ENCODE measurements around the gene NDUFB10.
"Not testable (repeated sequence)": the region's sequence is repeated elsewhere in the genome, so short reads cannot be mapped to it uniquely, and the experiment has no call there.

NDUFB10 gene

DNA sequence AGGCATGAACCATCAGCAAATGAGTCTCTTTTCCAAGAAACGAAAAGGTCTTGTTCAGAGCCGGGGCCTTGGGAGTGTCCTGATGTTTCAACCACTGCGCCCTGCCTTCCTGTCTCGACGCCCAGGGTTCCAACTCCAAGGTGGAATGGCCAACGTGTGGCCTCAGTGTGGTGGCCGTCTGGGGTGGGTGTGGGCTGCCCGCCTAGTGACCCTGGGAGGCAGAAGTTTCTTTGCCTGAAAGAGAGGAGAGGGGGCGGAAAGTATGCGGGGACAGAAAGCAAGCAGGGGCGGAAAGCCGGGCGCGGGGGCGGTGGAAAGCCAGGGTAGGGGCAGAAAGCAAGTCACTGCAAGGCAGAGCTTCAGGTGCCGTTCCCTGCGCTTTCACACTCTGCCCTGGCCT lies 20.4 kb upstream of the NDUFB10 start:
- H3K9ac ChIP-seq, result no peak overlapping the region
- no peak overlapping the region for H2AFZ ChIP-seq
- no peaks in the 10 kb centered on the region for H3K36me3 ChIP-seq (ENCODE audit: control insufficient read depth, insufficient read depth, low read length)
- H3K9me3 ChIP-seq (ENCODE audit: control insufficient read depth, low read length), result no peaks in the 10 kb centered on the region
- no peak overlapping the region for H3K4me3 ChIP-seq (ENCODE audit: low read depth, low read length)
- no peaks in the 10 kb centered on the region for H3K79me2 ChIP-seq
- H3K4me1 ChIP-seq, result peaks cover 8% of the 10 kb centered on the region
- H3K27ac ChIP-seq, result no peak overlapping the region
- H3K27me3 ChIP-seq (ENCODE audit: control insufficient read depth, insufficient read depth, low read length), result no peaks in the 10 kb centered on the region
- H3K4me2 ChIP-seq (ENCODE audit: low read length), result no peak overlapping the region
- TF ChIP-seq, protein P1, sequence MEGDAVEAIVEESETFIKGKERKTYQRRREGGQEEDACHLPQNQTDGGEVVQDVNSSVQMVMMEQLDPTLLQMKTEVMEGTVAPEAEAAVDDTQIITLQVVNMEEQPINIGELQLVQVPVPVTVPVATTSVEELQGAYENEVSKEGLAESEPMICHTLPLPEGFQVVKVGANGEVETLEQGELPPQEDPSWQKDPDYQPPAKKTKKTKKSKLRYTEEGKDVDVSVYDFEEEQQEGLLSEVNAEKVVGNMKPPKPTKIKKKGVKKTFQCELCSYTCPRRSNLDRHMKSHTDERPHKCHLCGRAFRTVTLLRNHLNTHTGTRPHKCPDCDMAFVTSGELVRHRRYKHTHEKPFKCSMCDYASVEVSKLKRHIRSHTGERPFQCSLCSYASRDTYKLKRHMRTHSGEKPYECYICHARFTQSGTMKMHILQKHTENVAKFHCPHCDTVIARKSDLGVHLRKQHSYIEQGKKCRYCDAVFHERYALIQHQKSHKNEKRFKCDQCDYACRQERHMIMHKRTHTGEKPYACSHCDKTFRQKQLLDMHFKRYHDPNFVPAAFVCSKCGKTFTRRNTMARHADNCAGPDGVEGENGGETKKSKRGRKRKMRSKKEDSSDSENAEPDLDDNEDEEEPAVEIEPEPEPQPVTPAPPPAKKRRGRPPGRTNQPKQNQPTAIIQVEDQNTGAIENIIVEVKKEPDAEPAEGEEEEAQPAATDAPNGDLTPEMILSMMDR (IDR thresholded peaks at IDR 0.05), result no peak

DNA sequence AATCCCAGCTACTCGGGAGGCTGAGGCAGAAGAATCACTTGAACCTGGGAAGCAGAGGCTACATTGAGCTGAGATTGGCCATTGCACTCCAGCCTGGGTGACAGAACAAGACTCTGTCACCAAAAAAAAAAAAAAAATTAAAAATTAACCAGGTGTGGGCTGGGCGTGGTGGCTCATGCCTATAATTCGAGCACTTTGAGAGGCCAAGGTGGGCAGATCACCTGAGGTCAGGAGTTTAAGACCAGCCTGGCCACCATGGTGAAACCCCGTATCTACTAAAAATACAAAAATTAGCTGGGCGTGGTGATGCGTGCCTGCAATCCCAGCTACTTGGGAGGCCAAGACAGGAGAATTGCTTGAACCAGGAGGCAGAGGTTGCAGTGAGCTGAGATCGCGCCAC lies 19.5 kb upstream of the NDUFB10 start:
- not testable (repeated sequence) for H3K36me3 ChIP-seq (ENCODE audit: control insufficient read depth, insufficient read depth, low read length); H3K27ac ChIP-seq; H3K4me2 ChIP-seq (ENCODE audit: low read length); H3K79me2 ChIP-seq; H2AFZ ChIP-seq; H3K27me3 ChIP-seq (ENCODE audit: control insufficient read depth, insufficient read depth, low read length); H3K4me1 ChIP-seq; H3K9ac ChIP-seq; H3K9me3 ChIP-seq (ENCODE audit: control insufficient read depth, low read length); H3K4me3 ChIP-seq (ENCODE audit: low read depth, low read length)

DNA sequence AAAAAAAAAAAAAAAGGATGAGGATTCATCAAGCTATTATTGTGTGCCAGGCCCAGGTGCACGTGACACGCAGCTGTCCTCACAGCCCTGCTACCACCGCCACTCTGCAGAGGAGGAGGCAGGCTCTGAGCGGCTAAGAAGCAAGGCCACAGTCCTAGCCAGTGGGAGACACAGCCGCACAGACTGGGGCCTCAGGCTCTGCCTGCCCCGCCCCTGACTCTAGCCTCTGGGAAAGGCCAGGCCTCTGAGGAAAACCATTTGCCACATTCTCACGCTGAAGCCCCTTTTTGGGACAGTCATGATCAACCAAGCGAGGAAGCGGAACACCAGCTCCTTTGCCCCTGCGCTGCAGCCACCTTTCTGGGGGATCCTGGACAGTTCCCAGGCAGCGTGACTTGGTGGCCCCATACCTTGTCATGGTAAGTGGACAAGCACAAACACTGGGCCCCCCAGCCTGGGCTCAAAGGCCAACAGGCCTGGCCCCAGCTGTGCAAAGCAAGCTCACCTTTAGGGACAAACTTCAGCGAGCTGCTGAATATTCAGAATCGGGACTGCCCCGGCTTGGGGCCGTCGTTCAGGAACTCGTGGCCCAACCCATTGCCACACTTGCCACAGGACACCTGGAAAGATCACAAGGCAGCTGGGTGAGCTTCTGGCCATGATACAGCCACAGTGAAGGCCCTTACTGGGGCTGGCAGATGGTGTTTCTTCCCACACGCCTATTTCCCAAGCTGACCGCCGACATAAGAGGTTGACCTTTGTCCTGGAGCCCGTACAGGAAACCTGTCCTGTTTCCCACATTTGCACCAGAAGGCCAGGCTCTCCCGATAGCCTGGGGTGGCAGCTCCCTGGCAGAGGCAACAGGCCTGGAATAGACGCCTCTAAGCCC lies 18.8 kb upstream of the NDUFB10 start:
- Histone ChIP-seq H3K36me3 (ENCODE audit: control insufficient read depth, insufficient read depth, low read length) (no peaks in the 10 kb centered on the region), H3K79me2 (no peaks in the 10 kb centered on the region), H3K4me3 (ENCODE audit: low read depth, low read length) (no peak overlapping the region), H3K4me1 (peaks cover 8% of the 10 kb centered on the region), H3K4me2 (ENCODE audit: low read length) (no peak overlapping the region), H3K9me3 (ENCODE audit: control insufficient read depth, low read length) (no peaks in the 10 kb centered on the region), H3K27me3 (ENCODE audit: control insufficient read depth, insufficient read depth, low read length) (no peaks in the 10 kb centered on the region), H3K9ac (no peak overlapping the region), H2AFZ (no peak overlapping the region), H3K27ac (no peak overlapping the region)
- TF ChIP-seq, protein P1 (IDR thresholded peaks at IDR 0.05), result no peak

DNA sequence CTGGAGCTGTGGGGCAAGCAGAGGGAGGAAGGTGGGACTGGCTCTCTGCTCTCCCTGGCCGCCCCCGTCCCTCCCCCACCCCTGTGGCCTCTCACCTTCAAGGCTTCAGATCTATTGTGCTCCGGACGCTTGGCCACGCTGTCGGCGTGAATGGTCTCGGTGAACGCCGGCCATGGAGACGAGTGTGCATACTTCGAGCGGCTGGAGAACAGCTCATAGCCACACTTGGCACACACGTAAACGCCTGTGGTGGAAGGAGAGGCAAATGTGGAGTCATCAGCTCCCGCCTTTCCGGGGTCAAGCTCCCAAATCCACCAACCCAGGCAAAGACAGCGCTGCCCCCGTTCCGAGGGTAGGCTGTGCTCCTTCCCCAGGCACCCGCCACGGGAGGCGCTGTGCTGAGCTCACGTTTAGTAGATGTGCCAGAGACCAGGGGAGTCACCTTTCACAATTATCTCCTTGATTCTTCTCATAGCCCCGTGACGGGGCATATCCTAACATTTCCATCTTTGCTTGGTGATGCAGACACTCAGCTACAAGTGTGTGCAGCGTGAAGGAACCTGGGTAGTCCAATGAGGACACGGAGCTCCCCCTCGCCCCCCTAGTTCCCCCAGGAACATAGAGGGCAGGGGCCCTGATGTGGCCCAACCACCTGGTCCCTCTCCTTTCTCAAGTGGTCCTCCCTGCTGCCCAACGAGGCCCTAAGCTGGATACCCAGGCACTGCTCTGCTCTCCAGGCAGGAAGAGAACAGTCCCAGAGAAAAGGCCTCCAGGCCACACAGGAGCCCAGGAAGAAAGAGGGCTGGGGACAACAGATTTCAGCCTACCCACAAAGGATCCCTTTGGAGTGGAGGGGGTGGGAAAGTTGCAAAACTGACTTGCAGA lies 17.9 kb upstream of the NDUFB10 start:
- no peaks in the 10 kb centered on the region for H3K27me3 ChIP-seq (ENCODE audit: control insufficient read depth, insufficient read depth, low read length)
- H3K4me2 ChIP-seq (ENCODE audit: low read length), result no peak overlapping the region
- H3K27ac ChIP-seq, result peak overlapping the region; percentile 47

More for the DNA sequence above, 17.9 kb upstream of the NDUFB10 start:
- TF ChIP-seq, protein P1 (IDR thresholded peaks at IDR 0.05), result no peak
- Histone ChIP-seq H3K9me3 (ENCODE audit: control insufficient read depth, low read length) (no peaks in the 10 kb centered on the region), H3K79me2 (no peaks in the 10 kb centered on the region), H3K36me3 (ENCODE audit: control insufficient read depth, insufficient read depth, low read length) (no peaks in the 10 kb centered on the region), H2AFZ (no peak overlapping the region), H3K4me1 (peaks cover 8% of the 10 kb centered on the region), H3K9ac (no peak overlapping the region), H3K4me3 (ENCODE audit: low read depth, low read length) (no peak overlapping the region)

Data from parathyroid adenoma (tissue), 2 donors.